ENCODE measurements around the gene PRELP.
"Not testable (repeated sequence)": the region's sequence is repeated elsewhere in the genome, so short reads cannot be mapped to it uniquely, and the experiment has no call there.

Gene PRELP

DNA sequence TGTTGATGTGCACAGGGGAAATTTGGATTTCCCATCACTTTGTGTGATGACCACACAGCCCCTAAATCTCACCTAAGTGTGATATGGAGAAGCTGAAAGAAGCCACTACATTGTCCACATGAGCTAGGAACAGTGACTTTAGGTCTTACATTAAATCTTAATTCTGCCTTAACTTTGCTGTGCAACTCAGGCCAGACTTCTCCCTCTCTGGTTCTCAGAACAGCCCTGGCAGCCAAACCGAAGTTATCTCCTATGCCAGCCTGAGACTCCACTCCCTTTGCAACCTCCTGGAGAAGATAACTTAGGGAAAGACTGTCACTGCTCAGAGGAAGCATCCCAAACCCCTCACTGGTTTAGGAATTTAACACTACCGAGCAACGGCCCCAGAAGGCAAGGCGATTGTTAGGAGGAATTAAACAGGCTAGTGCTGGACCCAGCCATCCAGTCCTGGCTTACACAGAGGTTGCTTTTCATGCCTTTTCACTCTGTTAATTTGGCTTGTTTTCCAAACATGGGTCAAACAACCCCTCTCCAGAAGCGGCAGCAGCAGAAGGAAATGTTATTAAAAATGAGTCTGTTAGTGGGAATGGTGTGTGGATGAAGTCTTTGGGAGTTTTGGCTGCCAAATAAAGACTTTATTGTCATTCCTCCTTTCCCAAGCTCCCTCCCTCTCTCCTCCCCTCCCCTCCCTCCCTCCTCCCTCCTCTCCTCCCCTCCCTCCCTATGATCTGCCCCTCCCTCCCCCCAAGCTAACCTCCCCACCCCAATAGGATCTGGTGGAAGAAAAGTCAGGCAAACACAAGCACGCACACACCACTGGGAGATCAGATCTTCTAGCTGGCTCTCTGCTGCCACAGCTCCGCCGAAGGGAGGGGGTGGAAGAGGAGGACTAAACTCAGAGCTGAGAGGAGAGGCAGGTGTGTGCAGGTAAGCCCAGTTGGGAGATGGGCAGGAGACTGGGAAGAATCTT is at the start of gene PRELP:
TSS of gene PRELP (plus strand) at position 795 of the 970 bp plus-strand sequence. CDS start 7,379 bp downstream, outside the sequence.
- DNase-seq (ENCODE audit: low spot score), result peak; percentile 77

GRCh38 chr1:203426366-203426765 is 49.2 kb upstream of the PRELP start:
- DNase-seq (ENCODE audit: low spot score), result no peak

- DNase-seq (ENCODE audit: low spot score), result no peak
These were observed 48.7 kb upstream of the PRELP start for GRCh38 chr1:203426870-203427269.

DNA sequence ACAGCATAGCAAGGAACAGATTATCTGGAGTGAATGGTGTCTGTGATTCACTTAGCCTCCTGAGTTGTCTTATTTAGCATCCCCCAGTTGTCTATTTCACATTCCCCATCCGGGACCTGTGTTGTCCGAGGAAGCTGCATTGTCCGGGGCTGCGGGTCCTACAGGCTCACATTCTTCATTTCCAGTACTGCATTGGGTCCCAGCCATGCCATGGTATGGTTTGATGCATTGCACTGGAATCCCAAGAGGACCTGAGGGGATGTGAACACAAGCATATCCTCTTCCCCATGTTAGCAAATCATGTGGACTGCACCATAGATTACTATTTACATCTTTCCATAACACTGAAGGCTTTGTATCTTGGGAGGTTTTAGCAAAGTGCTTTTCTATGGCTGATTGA is 48.2 kb upstream of the PRELP start:
- DNase-seq (ENCODE audit: low spot score), result no peak

DNA sequence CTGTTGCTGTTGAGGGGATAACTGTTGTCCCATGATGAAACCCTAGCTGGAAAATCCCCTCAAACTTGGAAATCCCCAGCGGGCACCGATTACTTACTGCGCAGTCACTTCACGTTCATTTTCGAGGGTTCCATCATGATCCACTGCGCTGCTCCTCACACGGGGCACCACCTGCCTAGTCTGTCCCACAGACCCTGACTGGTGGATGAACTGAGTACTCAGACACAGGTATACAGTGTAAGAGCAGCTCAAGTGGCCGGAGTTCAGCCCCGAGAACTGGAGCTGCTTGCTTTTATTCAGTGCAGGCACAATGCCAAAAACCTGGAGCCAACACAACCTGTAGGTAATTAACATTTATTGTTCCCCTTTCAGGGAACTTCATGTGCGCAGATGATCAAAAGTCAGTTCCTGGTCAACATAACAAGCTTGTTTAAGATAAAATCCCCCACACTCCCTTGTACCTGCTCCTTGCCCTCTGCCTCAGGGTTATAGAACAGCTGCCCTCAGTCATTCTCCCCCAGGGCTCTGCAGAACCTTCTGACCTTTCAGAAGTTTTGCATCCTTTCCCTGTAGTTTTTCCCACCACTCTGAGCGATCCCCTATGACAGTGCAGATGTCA is 46.5 kb upstream of the PRELP start:
- no peak for DNase-seq (ENCODE audit: low spot score)

GRCh38 chr1:203435615-203436014 is 40.0 kb upstream of the PRELP start:
- no peak for DNase-seq (ENCODE audit: low spot score)

DNA sequence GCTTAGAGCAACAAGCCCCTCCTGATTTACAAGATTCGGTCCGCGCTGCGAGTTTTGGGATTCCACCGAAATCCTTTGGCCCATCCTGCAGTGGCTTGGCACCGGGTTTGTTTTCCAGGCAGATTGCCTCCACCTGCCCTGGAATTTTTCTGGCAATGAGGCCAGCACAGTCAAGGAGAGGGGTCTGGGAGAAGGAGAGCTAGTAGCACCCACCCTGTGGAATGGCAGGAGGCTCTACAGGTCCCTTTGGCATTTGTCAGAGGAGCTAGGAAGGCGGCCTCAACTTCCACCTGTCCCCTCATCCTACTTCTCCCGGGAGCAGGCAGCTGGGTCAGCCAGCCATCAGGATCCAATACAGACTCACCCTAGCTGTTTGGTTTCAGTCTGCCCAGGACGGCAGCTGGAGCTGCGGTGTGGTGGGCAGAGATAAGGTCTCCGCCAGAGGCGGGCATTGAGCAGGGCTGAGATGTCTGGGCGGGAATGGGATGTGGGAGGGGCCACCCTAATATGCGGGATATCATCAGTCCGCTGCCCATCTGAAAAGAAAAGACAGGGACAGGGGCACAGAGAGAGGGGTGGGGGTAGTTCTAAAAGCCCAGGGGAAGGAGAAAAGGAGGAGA is 37.8 kb upstream of the PRELP start:
- DNase-seq (ENCODE audit: low spot score), result no peak

DNA sequence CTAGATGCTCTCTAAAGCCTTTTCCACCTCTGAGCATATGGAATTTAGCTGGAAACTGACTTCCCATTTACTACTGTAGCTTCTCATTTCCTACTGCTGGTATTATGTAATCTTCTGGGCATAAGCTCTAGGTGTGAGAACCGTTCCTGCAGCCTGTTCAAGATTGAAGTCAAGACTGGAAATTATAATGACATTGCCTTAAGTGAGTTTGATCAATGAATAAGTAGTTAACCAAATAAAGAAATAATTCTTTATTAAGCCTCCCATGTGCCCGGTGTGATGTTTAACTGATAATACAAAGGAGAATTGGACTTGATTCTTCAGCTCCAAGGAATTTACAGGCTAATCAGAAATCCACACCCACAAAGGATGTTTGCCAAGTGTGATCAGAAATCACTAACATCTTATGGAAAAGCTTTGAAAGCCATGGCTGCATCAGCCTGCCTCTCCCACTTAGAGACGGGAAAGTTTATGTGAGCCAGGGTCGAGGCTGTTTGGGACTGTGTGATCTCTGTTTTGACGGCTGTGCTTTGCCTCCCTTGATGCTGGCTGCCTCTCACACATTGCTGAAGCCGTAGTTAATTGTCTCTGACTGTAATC is 36.4 kb upstream of the PRELP start:
- DNase-seq (ENCODE audit: low spot score), result no peak

DNA sequence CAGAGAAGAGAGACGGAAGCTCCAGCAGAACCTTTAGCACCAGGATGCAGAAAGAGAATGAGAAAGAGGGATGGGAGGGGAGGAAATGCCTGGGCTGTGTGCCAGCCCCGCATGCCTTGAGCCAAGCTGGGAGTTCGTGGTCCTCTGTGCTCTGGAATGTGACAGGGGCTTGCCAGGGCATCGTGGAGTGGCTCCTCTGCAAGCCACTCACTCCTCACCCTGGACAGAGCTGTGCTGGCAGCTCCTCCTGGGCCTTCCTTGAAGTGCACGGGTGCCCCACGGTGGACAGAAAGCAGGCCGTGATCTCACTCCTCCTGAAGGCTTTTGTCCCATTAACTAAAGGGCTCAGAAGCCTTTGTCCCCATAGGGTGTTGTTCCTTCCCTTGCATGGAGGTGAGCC is 34.8 kb upstream of the PRELP start:
- peak; percentile 73 for DNase-seq (ENCODE audit: low spot score)

- DNase-seq (ENCODE audit: low spot score), result no peak
These were observed 33.8 kb upstream of the PRELP start for GRCh38 chr1:203441766-203442165.

GRCh38 chr1:203442821-203443220 is 32.8 kb upstream of the PRELP start:
- DNase-seq (ENCODE audit: low spot score), result no peak

- DNase-seq (ENCODE audit: low spot score), result no peak
These were observed 32.3 kb upstream of the PRELP start for GRCh38 chr1:203443296-203443695.

- DNase-seq (ENCODE audit: low spot score), result no peak
These were observed 31.4 kb upstream of the PRELP start for GRCh38 chr1:203444171-203444576.

DNA sequence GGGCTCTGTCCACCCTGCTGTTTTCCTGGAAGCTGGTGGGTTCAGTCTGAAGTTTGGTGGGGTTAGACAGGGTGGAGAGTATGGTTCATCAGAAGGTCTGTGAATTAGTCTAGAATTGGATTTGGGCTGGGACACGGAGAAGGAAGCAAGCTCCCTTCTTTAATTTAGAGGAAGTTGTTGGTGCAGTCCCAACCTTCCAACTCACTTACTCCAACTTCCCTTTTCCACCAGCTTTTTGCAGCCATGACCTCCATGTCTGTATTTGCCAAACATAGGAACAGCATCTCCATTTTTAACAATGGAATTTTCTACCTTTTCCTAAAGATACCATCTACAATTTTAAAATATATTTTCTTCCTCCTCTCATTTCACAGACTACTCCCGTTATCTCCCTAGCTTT is 28.5 kb upstream of the PRELP start:
- no peak for DNase-seq (ENCODE audit: low spot score)

- not testable (repeated sequence) for DNase-seq (ENCODE audit: low spot score)
These were observed 28.0 kb upstream of the PRELP start for GRCh38 chr1:203447598-203447997.

GRCh38 chr1:203448521-203449061 is 27.0 kb upstream of the PRELP start:
- DNase-seq (ENCODE audit: low spot score), result no peak

DNA sequence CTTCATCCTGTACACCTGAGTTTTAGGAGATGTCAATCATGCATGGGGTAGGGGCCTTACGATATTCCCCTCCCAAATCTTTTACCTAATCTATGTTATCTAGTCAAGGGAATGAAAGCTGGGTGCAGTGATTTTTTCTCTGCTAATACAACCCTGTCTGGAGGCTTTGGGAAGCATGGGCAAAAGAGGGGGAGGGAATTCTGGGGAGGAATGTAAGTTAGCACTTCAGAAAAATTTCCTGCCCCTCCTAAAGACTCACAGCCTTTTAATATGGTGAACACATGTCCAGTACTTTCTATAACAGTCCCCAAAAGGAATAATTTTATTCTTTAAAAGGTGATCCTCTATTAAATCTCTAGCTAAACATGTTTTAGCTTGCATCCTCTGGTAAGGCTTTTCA is 25.6 kb upstream of the PRELP start:
- no peak for DNase-seq (ENCODE audit: low spot score)

DNA sequence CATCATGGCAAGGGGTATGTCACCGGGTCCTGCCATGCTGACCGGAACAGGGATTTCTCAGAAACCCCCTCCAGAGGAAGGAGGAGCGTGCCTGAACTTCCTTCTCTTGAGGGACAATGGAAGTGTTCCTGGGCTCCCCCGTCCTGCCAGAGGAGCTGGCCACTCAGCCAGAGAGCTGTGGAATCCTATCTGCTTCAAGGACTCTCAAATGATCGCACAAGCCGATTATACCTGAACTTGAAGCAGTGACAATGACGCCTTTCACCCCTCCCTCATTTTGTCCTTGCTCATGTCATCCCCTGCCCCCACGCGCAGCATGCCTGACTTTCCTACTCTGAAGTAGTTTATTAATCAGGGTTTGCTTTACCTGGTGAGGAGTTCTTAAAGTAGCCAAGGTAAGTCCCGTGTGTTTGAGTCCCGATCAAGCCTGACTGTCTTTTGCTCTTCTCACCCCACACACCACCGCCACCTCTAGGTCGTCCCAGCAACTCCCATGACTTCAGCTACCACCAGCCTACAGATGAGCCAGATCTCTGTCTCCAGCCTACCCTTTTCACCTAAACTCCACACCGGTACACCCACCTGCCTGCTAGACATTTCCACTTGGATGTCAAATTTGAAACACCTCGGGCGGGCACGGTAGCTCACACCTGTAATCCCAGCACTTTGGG is 25.0 kb upstream of the PRELP start:
- no peak for DNase-seq (ENCODE audit: low spot score)

GRCh38 chr1:203451836-203452784 is 23.5 kb upstream of the PRELP start:
- no peak for DNase-seq (ENCODE audit: low spot score)

DNA sequence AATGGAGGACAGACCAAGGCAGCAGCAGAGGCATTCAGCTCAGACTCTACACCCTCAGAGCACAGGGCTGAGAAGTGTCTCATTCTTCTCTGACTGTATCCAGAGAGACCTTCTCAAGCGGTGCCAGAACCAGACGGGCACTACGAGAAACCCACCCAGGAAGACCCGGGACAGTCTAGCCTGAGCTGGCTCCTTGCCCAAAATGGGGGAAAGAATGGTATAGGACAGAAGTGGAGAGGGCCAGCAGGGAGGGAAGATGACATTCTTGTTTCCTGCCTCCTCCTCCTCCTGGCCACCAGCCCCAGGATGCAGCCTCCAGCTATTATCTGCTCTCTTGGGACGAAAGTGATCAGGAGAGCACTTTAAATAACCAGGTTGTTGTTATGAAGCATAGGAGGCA is 22.6 kb upstream of the PRELP start:
- no peak for DNase-seq (ENCODE audit: low spot score)
